Femur (tissue), 1 donor: ENCODE data around the gene RNF19B.

Experiments
- DNase-seq: peaks from one replicate; pipeline ENCODE4 v3.0.0-alpha.2; 2017

Gene RNF19B

GRCh38 chr1:32967888-32968568, 3.4 kb upstream of the RNF19B start:
- no peak for DNase-seq

- no peak for DNase-seq
Measured at GRCh38 chr1:32966900-32967299, 2.3 kb upstream of the RNF19B start.

GRCh38 chr1:32965251-32965747, 690 bp upstream of the RNF19B start:
- DNase-seq, result no peak

- DNase-seq, result peak; percentile 71
Measured at GRCh38 chr1:32963746-32964460, 706 bp downstream of the RNF19B start.

GRCh38 chr1:32962248-32962896, 2.2 kb downstream of the RNF19B start:
- DNase-seq, result no peak

GRCh38 chr1:32960819-32961355, 3.7 kb downstream of the RNF19B start:
- DNase-seq, result no peak

- DNase-seq, result no peak
Measured at GRCh38 chr1:32960342-32960741, 4.3 kb downstream of the RNF19B start.

GRCh38 chr1:32958827-32959226, 5.8 kb downstream of the RNF19B start:
- no peak for DNase-seq

GRCh38 chr1:32957017-32957416, 7.6 kb downstream of the RNF19B start:
- no peak for DNase-seq

GRCh38 chr1:32954168-32954567, 10.4 kb downstream of the RNF19B start:
- no peak for DNase-seq

GRCh38 chr1:32953495-32953894, 11.1 kb downstream of the RNF19B start:
- no peak for DNase-seq

GRCh38 chr1:32949519-32949918, 15.1 kb downstream of the RNF19B start:
- no peak for DNase-seq

GRCh38 chr1:32948905-32949304, 15.7 kb downstream of the RNF19B start:
- DNase-seq, result no peak

GRCh38 chr1:32948390-32948722, 16.3 kb downstream of the RNF19B start:
- no peak for DNase-seq

- no peak for DNase-seq
Measured at GRCh38 chr1:32947669-32948389, 16.8 kb downstream of the RNF19B start.

- no peak for DNase-seq
Measured at GRCh38 chr1:32946413-32946812, 18.2 kb downstream of the RNF19B start.

GRCh38 chr1:32944180-32944579, 20.4 kb downstream of the RNF19B start:
- DNase-seq, result no peak

GRCh38 chr1:32939655-32940371, 24.8 kb downstream of the RNF19B start:
- peak; percentile 59 for DNase-seq

GRCh38 chr1:32937061-32937460, 27.5 kb downstream of the RNF19B start:
- no peak for DNase-seq

GRCh38 chr1:32934535-32934934, 30.1 kb downstream of the RNF19B start:
- no peak for DNase-seq

GRCh38 chr1:32933742-32934322, 30.8 kb downstream of the RNF19B start:
- DNase-seq, result no peak

- DNase-seq, result no peak
Measured at GRCh38 chr1:32931760-32932159, 32.8 kb downstream of the RNF19B start.
